CD14-positive monocyte (primary cell): Measurements from ENCODE around the gene YTHDC1. TPM values are rescaled to one million over a fixed set of nuclear protein-coding genes. Genes with fewer than 3 reads are reported as not detected.
A peak's percentile ranks its signal among the peaks of the same experiment; 100 is the strongest.

ENCODE experiments used
- DNase-seq, 3 donors: peaks; one replicate each; pipeline ENCODE4 v3.0.0-alpha.2; 2011 to 2022
- H2AFZ ChIP-seq: 2 replicates; pipeline ENCODE4 v1.6.0; 2012; ENCODE audit warnings: mild to moderate bottlenecking, low read depth, low read length, inconsistent platforms; ENCODE audit not compliant: insufficient read depth, poor library complexity, severe bottlenecking
- H3K27ac ChIP-seq, 2 donors: 1 replicate in 1 of 2; 2 replicates in 1 of 2; pipeline ENCODE4 v1.5.1; 2012 to 2013; ENCODE audit warnings: low read length in 2 of 2, control low read depth in 1 of 2, inconsistent platforms in 1 of 2, low read depth in 1 of 2, mild to moderate bottlenecking in 1 of 2
- H3K27me3 ChIP-seq, 2 donors: one replicate each; pipeline versions ENCODE4 v1.6.0 to v1.6.1; 2011 to 2013; ENCODE audit warnings: low read length in 2 of 2; ENCODE audit not compliant: control insufficient read depth in 2 of 2, insufficient read depth in 2 of 2
- H3K36me3 ChIP-seq, 2 donors: replicated peaks in 1 of 2; 1 replicate in 1 of 2; 2 replicates in 1 of 2; pipeline versions ENCODE4 v1.5.1 to v1.6.1; 2012 to 2013; ENCODE audit warnings: low read length in 2 of 2, control low read depth in 1 of 2, inconsistent platforms in 1 of 2, mild to moderate bottlenecking in 1 of 2; ENCODE audit not compliant: insufficient read depth in 2 of 2, control insufficient read depth in 1 of 2
- H3K4me1 ChIP-seq, 2 donors: 1 replicate in 1 of 2; 2 replicates in 1 of 2; pipeline versions ENCODE4 v1.5.1 to v1.6.1; 2012 to 2013; ENCODE audit warnings: low read length in 2 of 2, control low read depth in 1 of 2, inconsistent platforms in 1 of 2, mild to moderate bottlenecking in 1 of 2, moderate library complexity in 1 of 2; ENCODE audit not compliant: insufficient read depth in 2 of 2, control insufficient read depth in 1 of 2
- H3K4me2 ChIP-seq: replicated peaks from 2 replicates; pipeline ENCODE3; 2012; ENCODE audit warnings: low read length, moderate library complexity, mild to moderate bottlenecking; ENCODE audit not compliant: poor library complexity, severe bottlenecking; ENCODE audit errors: extremely low read depth
- H3K4me3 ChIP-seq, 3 experiments: fragments of 200-600 bp in 1 of 3; sonication (generic) in 1 of 3; replicated peaks in 1 of 3; 1 replicate in 2 of 3; 2 replicates in 1 of 3; pipeline ENCODE4 v1.5.1; 2011 to 2013; ENCODE audit warnings: low read length in 3 of 3, mild to moderate bottlenecking in 3 of 3, control low read depth in 2 of 3, low read depth in 2 of 3, inconsistent platforms in 1 of 3, moderate library complexity in 1 of 3
- H3K79me2 ChIP-seq: 2 replicates; pipeline ENCODE4 v1.6.0; 2012; ENCODE audit warnings: mild to moderate bottlenecking, control low read depth, inconsistent platforms, low read length, moderate library complexity; ENCODE audit not compliant: insufficient read depth
- H3K9ac ChIP-seq: 2 replicates; pipeline ENCODE4 v1.6.0; 2017; ENCODE audit warnings: low read length, mild to moderate bottlenecking; ENCODE audit not compliant: insufficient read depth, poor library complexity, severe bottlenecking
- H3K9me3 ChIP-seq, 2 donors: replicated peaks in 1 of 2; 1 replicate in 1 of 2; 2 replicates in 1 of 2; pipeline versions ENCODE4 v1.5.1 to v1.6.1; 2012 to 2013; ENCODE audit warnings: low read length in 2 of 2, control low read depth in 1 of 2; ENCODE audit not compliant: control insufficient read depth in 1 of 2, insufficient read depth in 1 of 2
- H4K20me1 ChIP-seq: 2 replicates; pipeline ENCODE4 v1.6.0; 2012; ENCODE audit warnings: mild to moderate bottlenecking, low read length, control low read depth, moderate library complexity; ENCODE audit not compliant: insufficient read depth
- H3K27ac Mint-ChIP-seq, 7 donors: one replicate each; pipeline ENCODE4 v1.8.0; 2020; ENCODE audit warnings: mild to moderate bottlenecking in 7 of 7, mixed read lengths in 7 of 7, moderate library complexity in 6 of 7, inconsistent platforms in 2 of 7
- H3K27me3 Mint-ChIP-seq, 3 donors: one replicate each; pipeline ENCODE4 v1.8.0; 2021 to 2022; ENCODE audit warnings: low read depth in 3 of 3, mild to moderate bottlenecking in 3 of 3, mixed read lengths in 3 of 3, moderate library complexity in 3 of 3, inconsistent platforms in 1 of 3
- H3K36me3 Mint-ChIP-seq, 2 donors: one replicate each; pipeline ENCODE4 v1.8.0; 2020; ENCODE audit warnings: mixed read lengths in 2 of 2, inconsistent platforms in 1 of 2, mild to moderate bottlenecking in 1 of 2
- H3K4me1 Mint-ChIP-seq: one replicate; pipeline ENCODE4 v1.8.0; 2020; ENCODE audit warnings: mild to moderate bottlenecking, mixed read lengths
- H3K4me3 Mint-ChIP-seq, 2 donors: one replicate each; pipeline ENCODE4 v1.8.0; 2020; ENCODE audit warnings: mild to moderate bottlenecking in 2 of 2, mixed read lengths in 2 of 2, moderate library complexity in 1 of 2
- H3K9me3 Mint-ChIP-seq, 7 donors: one replicate each; pipeline ENCODE4 v1.8.0; 2020 to 2022; ENCODE audit warnings: mixed read lengths in 7 of 7, mild to moderate bottlenecking in 6 of 7, moderate library complexity in 6 of 7, inconsistent platforms in 2 of 7
- WGBS: methylation state at CpG from one replicate; pipeline ENCODE4 v1.1.5; 2013; ENCODE audit warnings: missing lambda C conversion rate; ENCODE audit not compliant: insufficient coverage; 5-methylcytosine and 5-hydroxymethylcytosine counted together
- intact Hi-C, 2 donors: fragments of 100-400 bp; cut with micrococcal nuclease; formaldehyde crosslinking; loops; one replicate each; pipeline versions ENCODE4 v1.15.0 to v1.15.1; 2023
- polyA plus RNA-seq, 3 donors: library from polyadenylated mRNA; depleted of rRNA in 1 of 3; unstranded in 2 of 3; stranded (reverse) in 1 of 3; fragments of 300-500 nt in 2 of 3; fragments of >200 nt in 1 of 3; fragmentation: Illumina TruSeq in 2 of 3; gene quantifications; 1 replicate in 2 of 3; 2 replicates in 1 of 3; pipeline ENCODE4 v1.2.3, GENCODE V29; 2012 to 2021
- TF ChIP-seq, protein P1 (sequence below): fragments of 200-600 bp; IDR thresholded peaks from one replicate; pipeline ENCODE4 v1.8.0; 2022; ENCODE audit warnings: antibody characterized with exemption, mild to moderate bottlenecking

The YTHDC1 gene
- polyA plus RNA-seq, 3 donors = 11.0 to 30.8 (median 11.5) TPM

DNA sequence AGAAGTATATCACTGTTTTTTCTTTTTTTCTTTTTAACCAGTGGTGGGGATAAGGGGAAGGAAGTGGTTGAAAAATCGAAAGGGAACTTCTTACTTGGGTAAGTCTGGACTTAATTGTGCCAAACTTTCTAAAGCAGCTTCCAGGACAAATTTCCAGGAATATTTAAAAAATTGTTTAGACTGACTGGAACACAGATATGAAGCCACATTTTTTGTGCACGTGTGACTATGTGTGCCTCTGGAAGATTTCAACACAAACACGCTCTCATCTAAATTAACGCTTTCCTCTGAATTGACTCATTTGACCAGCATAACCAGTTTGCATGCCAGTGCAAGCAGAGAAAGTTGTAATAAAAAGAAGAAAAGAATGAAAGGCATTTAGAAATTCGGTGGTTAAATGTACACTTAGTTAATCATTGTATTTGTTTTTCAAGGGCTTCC, 18.8 kb upstream of the YTHDC1 start:
- H3K4me1 Mint-ChIP-seq = peaks cover 13% of the 10 kb centered on the region
- Histone ChIP-seq H3K4me1 (peaks cover 12 to 14% of the 10 kb centered on the region in 2 donors), H2AFZ (no peak overlapping the region), H3K27ac (no peak overlapping the region), H3K36me3 (no peaks in the 10 kb centered on the region), H3K9me3 (peaks cover 0 to 4% of the 10 kb centered on the region in 2 donors), H4K20me1 (no peaks in the 10 kb centered on the region), H3K9ac (no peak overlapping the region), H3K79me2 (no peaks in the 10 kb centered on the region), H3K4me2 (peak overlapping the region; percentile 7), H3K27me3 (no peaks in the 10 kb centered on the region), H3K4me3 (no peak overlapping the region)
- peaks cover 0 to 13% (median 8%) of the 10 kb centered on the region in 7 donors for H3K9me3 Mint-ChIP-seq
- intact Hi-C loops = no loop called here
- 61% methylated on average over 2 of the region's 5 CpGs for WGBS
- H3K36me3 Mint-ChIP-seq = no peaks in the 10 kb centered on the region
- TF ChIP-seq, protein P1, sequence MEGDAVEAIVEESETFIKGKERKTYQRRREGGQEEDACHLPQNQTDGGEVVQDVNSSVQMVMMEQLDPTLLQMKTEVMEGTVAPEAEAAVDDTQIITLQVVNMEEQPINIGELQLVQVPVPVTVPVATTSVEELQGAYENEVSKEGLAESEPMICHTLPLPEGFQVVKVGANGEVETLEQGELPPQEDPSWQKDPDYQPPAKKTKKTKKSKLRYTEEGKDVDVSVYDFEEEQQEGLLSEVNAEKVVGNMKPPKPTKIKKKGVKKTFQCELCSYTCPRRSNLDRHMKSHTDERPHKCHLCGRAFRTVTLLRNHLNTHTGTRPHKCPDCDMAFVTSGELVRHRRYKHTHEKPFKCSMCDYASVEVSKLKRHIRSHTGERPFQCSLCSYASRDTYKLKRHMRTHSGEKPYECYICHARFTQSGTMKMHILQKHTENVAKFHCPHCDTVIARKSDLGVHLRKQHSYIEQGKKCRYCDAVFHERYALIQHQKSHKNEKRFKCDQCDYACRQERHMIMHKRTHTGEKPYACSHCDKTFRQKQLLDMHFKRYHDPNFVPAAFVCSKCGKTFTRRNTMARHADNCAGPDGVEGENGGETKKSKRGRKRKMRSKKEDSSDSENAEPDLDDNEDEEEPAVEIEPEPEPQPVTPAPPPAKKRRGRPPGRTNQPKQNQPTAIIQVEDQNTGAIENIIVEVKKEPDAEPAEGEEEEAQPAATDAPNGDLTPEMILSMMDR = no peak
- no peak overlapping the region for H3K4me3 Mint-ChIP-seq
- DNase-seq = no peak
- peaks cover 0 to 2% (median 0%) of the 10 kb centered on the region in 3 donors for H3K27me3 Mint-ChIP-seq
- H3K27ac Mint-ChIP-seq = no peak overlapping the region

DNA sequence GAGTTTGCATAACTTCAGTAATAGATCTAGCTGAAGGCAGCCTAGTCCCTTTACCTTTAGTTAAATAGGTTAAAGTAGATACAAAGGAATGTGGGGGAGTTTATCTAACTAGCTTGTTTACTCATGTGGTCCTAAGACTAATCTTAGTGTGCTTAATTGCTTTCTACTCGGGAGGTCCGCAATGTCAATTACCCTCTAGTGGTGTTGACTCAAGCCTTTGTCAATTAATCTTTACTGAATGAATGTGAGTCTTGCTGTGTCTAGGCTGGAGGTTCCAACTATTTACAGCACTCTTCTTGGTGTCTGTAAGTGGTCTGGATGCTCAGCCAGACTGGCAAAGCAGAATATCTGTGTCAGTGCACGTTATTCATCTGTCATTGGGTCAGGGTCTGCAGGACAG, 17.9 kb upstream of the YTHDC1 start:
- Mint-ChIP-seq H3K4me1 (peaks cover 8% of the 10 kb centered on the region), H3K27me3 (peaks cover 0 to 2% (median 0%) of the 10 kb centered on the region in 3 donors), H3K9me3 (peaks cover 0 to 13% (median 9%) of the 10 kb centered on the region in 7 donors), H3K27ac (no peak overlapping the region), H3K36me3 (no peaks in the 10 kb centered on the region), H3K4me3 (no peak overlapping the region)
- Histone ChIP-seq H2AFZ (no peak overlapping the region), H3K4me3 (no peak overlapping the region), H3K27me3 (no peaks in the 10 kb centered on the region), H4K20me1 (no peaks in the 10 kb centered on the region), H3K79me2 (no peaks in the 10 kb centered on the region), H3K36me3 (no peaks in the 10 kb centered on the region), H3K4me1 (peaks cover 9% of the 10 kb centered on the region in 2 donors), H3K27ac (no peak overlapping the region), H3K9me3 (peaks cover 0 to 4% of the 10 kb centered on the region in 2 donors), H3K4me2 (no peak overlapping the region), H3K9ac (no peak overlapping the region)
- DNase-seq = no peak
- 92% methylated on average over 2 of the region's 3 CpGs for WGBS
- intact Hi-C loops = no loop called here
- TF ChIP-seq, protein P1 = no peak
